Panc1 (cell line): ENCODE data around the gene CCDC88A. TPM values are rescaled to one million over a fixed set of nuclear protein-coding genes. Genes with fewer than 3 reads are reported as not detected.

Experiments used
- ATAC-seq: fragments of 200-7000 bp; cut with Tn5 transposase; 2 replicates; pipeline ENCODE4 v1.9.1; 2020; ENCODE audit warnings: mild to moderate bottlenecking, moderate library complexity
- BruUV-seq: library from RNA; stranded (reverse); fragments of 400-500 nt; replicated peaks from 2 replicates; lab custom pipeline; 2021; lab: Mats Ljungman, UMichigan
- CTCF ChIA-PET: fragments of 300-600 bp; sonication (Branson Sonifier 250); formaldehyde crosslinking; loops from one replicate; lab custom pipeline; 2022; ENCODE audit warnings: antibody characterized with exemption; lab: Charles Lee
- POLR2A ChIA-PET: fragments of 300-600 bp; sonication (Branson Sonifier 250); formaldehyde crosslinking; loops from one replicate; lab custom pipeline; 2022; ENCODE audit warnings: antibody characterized with exemption; lab: Charles Lee
- DNase-seq: peaks from one replicate; pipeline ENCODE4 v3.0.0-alpha.2; 2010; ENCODE audit warnings: low read depth, low spot score
- H3K27ac ChIP-seq: 2 replicates; pipeline ENCODE4 v1.5.1; 2011; ENCODE audit warnings: mild to moderate bottlenecking, low read length, inconsistent platforms
- H3K27me3 ChIP-seq: fragments of 200-500 bp; sonication (Bioruptor generic); 2 replicates; pipeline ENCODE4 v1.6.0; 2014; ENCODE audit warnings: low read length, inconsistent platforms; ENCODE audit not compliant: control insufficient read depth, insufficient read depth
- H3K36me3 ChIP-seq: fragments of 200-500 bp; sonication (Bioruptor generic); 2 replicates; pipeline ENCODE4 v1.5.1; 2014; ENCODE audit warnings: inconsistent platforms, mild to moderate bottlenecking, low read length, moderate library complexity; ENCODE audit not compliant: control insufficient read depth, insufficient read depth
- H3K4me1 ChIP-seq: 2 replicates; pipeline ENCODE4 v1.5.1; 2011; ENCODE audit warnings: inconsistent platforms, mild to moderate bottlenecking, low read length, moderate library complexity; ENCODE audit not compliant: control insufficient read depth, insufficient read depth
- H3K4me3 ChIP-seq, 2 experiments: 2 replicates each; pipeline ENCODE4 v1.5.1; 2011 to 2012; ENCODE audit warnings: low read depth in 2 of 2, low read length in 2 of 2, mild to moderate bottlenecking in 2 of 2, inconsistent platforms in 1 of 2, moderate library complexity in 1 of 2
- H3K9me3 ChIP-seq: fragments of 200-500 bp; sonication (Bioruptor generic); 2 replicates; pipeline ENCODE4 v1.5.1; 2014; ENCODE audit warnings: low read depth, mild to moderate bottlenecking, inconsistent platforms, low read length, moderate library complexity; ENCODE audit not compliant: control insufficient read depth, insufficient read depth
- CTCF ChIP-seq: fragments of 450-650 bp; IDR thresholded peaks from 2 replicates; pipeline ENCODE4 v1.5.1; 2017; ENCODE audit warnings: mild to moderate bottlenecking
- POLR2AphosphoS5 ChIP-seq: IDR thresholded peaks from 2 replicates; pipeline ENCODE4 v1.6.1; 2012; ENCODE audit warnings: mild to moderate bottlenecking, low read depth, low read length, moderate library complexity
- REST ChIP-seq, 2 experiments: IDR thresholded peaks; 2 replicates each; pipeline ENCODE4 v1.6.1; 2011 to 2012; ENCODE audit warnings: low read depth in 2 of 2, control low read depth in 1 of 2, low read length in 1 of 2, mild to moderate bottlenecking in 1 of 2, moderate library complexity in 1 of 2; ENCODE audit not compliant: insufficient read depth in 1 of 2
- SIN3A ChIP-seq: IDR thresholded peaks from 2 replicates; pipeline ENCODE4 v1.6.1; 2012; ENCODE audit warnings: low read depth, mild to moderate bottlenecking, low read length, moderate library complexity, borderline replicate concordance; ENCODE audit not compliant: insufficient read depth
- TCF7L2 ChIP-seq: IDR thresholded peaks from 2 replicates; pipeline ENCODE4 v1.6.1; 2011; ENCODE audit warnings: mild to moderate bottlenecking, low read depth, low read length, inconsistent platforms
- in situ Hi-C: cut with HindIII; loops from 2 replicates; pipeline ENCODE4 v1.10.0; 2016; ENCODE audit warnings: low sequenced_read_pairs, low pct_unique_long_range_greater_than_20kb
- intact Hi-C: fragments of 100-400 bp; cut with micrococcal nuclease; formaldehyde crosslinking; loops from one replicate; pipeline ENCODE4 v1.10.0; 2022; ENCODE audit not compliant: unreplicated experiment
- total RNA-seq: library from RNA; stranded (reverse); gene quantifications from one replicate; pipeline ENCODE4 v1.2.1, GENCODE V29; 2021; ENCODE audit not compliant: unreplicated experiment

CCDC88A gene
- total RNA-seq, 1 experiment from 2014 or later, result 99.8 TPM

GRCh38 chr2:55403256-55403998 lies 16.2 kb downstream of the CCDC88A start:
- no peak for DNase-seq
- in situ Hi-C loops, result no loop called here
- ChIA-PET POLR2A (no interaction called here), CTCF (no interaction called here)
- TF ChIP-seq POLR2AphosphoS5 (no peak), REST (IDR thresholded peaks at IDR 0.05; ENCODE audit: insufficient read depth in 1 of 2, low read depth in 2 of 2, low read length in 1 of 2) (no peak), TCF7L2 (no peak), CTCF (no peak), SIN3A (no peak)
- no peak for ATAC-seq
- no peaks in the 10 kb centered on the region for H3K4me1 ChIP-seq
- intact Hi-C loops, result no loop called here
- H3K27me3 ChIP-seq, result no peaks in the 10 kb centered on the region
- H3K4me3 ChIP-seq, result no peak overlapping the region
- peaks cover 6% of the 10 kb centered on the region; the same call in 1 of the 2 replicates for H3K36me3 ChIP-seq
- TSS peak; percentile 17 for BruUV-seq
- H3K27ac ChIP-seq, result no peak overlapping the region
- no peaks in the 10 kb centered on the region for H3K9me3 ChIP-seq

GRCh38 chr2:55401124-55401523 lies 18.5 kb downstream of the CCDC88A start:
- BruUV-seq, result no TSS peak
- CTCF ChIA-PET, result no interaction called here

More at GRCh38 chr2:55401124-55401523, 18.5 kb downstream of the CCDC88A start:
- no peaks in the 10 kb centered on the region for H3K9me3 ChIP-seq
- H3K27ac ChIP-seq, result no peak overlapping the region
- intact Hi-C loops, result no loop called here
- H3K36me3 ChIP-seq, result peaks cover 6% of the 10 kb centered on the region; the same call in 1 of the 2 replicates
- DNase-seq (no peak), ATAC-seq (no peak)
- H3K4me3 ChIP-seq, result no peak overlapping the region
- in situ Hi-C loops, result no loop called here
- POLR2A ChIA-PET, result no interaction called here
- no peaks in the 10 kb centered on the region for H3K27me3 ChIP-seq
- TF ChIP-seq POLR2AphosphoS5 (no peak), SIN3A (no peak), CTCF (no peak), REST (IDR thresholded peaks at IDR 0.05; ENCODE audit: insufficient read depth in 1 of 2, low read depth in 2 of 2, low read length in 1 of 2) (no peak), TCF7L2 (no peak)
- H3K4me1 ChIP-seq, result no peaks in the 10 kb centered on the region
